Mammary epithelial cell (primary cell): Measurements from ENCODE around the gene DOCK10.

Source experiments
- CTCF ChIP-seq, 2 donors: IDR thresholded peaks in 1 of 2; conservative IDR thresholded peaks in 1 of 2; 2 replicates each; pipeline ENCODE4 v1.5.1; 2011 to 2012; ENCODE audit warnings: inconsistent platforms in 2 of 2, low read length in 2 of 2, mild to moderate bottlenecking in 2 of 2, control low read depth in 1 of 2, low read depth in 1 of 2; ENCODE audit not compliant: insufficient read depth in 1 of 2; ENCODE audit errors: extremely low read depth in 1 of 2
- EZH2 ChIP-seq: IDR thresholded peaks from 2 replicates; pipeline ENCODE4 v1.6.1; 2012; ENCODE audit warnings: low read length, inconsistent platforms, borderline replicate concordance

- TF ChIP-seq CTCF (conservative IDR thresholded peaks at IDR 0.05 in 1 of 2, IDR thresholded peaks at IDR 0.05 in 1 of 2; ENCODE audit: extremely low read depth in 1 of 2, insufficient read depth in 1 of 2, low read depth in 1 of 2, low read length in 2 of 2) (no peak), EZH2 (no peak)
These were observed 20.1 kb downstream of the DOCK10 start for GRCh38 chr2:225022188-225022587.
